Measurements from ENCODE around the gene UPK3BL2.
"Not testable (repeated sequence)": the region's sequence is repeated elsewhere in the genome, so short reads cannot be mapped to it uniquely, and the experiment has no call there.

UPK3BL2 gene

GRCh38 chr7:102514881-102515721 is 28.4 kb downstream of the UPK3BL2 start:
- not testable (repeated sequence) for H3K4me2 ChIP-seq, H3K27ac ChIP-seq, H3K9ac ChIP-seq, H3K36me3 ChIP-seq, H3K4me3 ChIP-seq, H3K4me1 ChIP-seq, H3K9me3 ChIP-seq, H4K20me1 ChIP-seq, H3K27me3 ChIP-seq

DNA sequence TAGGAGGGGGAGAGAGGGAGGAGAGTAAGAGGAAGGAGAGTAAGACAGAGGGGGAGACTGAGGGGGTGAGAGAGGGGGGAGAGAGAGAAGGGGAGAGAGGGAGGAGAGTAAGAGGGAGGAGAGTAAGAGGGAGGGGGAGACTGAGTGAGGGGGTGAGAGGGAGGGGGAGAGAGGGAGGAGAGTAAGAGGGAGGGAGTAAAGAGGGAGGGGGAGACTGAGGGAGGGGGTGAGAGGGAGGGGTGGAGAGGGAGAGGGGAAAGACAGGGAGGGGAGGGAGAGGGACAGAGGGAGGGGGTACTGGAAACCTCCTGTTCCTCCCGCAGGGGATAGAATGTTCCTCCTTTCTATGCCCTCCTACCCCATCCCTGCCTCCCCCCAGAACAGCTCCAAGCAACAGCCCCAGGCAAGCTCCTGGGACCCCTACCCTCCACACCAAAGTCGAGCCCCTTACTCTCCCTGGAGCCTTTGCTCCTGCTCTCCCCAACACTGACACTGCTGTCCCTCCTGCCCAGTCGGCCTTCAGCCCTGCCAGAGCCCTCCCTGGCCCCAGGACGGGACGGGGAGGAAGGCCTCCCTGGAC is 30.8 kb downstream of the UPK3BL2 start:
- not testable (repeated sequence) for H3K27me3 ChIP-seq, H3K4me3 ChIP-seq, H3K4me1 ChIP-seq, H3K9ac ChIP-seq, H3K36me3 ChIP-seq, H4K20me1 ChIP-seq, H3K9me3 ChIP-seq
- H3K27ac ChIP-seq, result peak overlapping the region; percentile 53; the same call in 1 of the 2 replicates
- H3K4me2 ChIP-seq, result peak overlapping the region; percentile 53

GRCh38 chr7:102511860-102512522 is 31.5 kb downstream of the UPK3BL2 start:
- not testable (repeated sequence) for H3K9me3 ChIP-seq, H3K9ac ChIP-seq, H3K27me3 ChIP-seq, H3K36me3 ChIP-seq, H3K4me3 ChIP-seq, H3K4me2 ChIP-seq, H4K20me1 ChIP-seq, H3K27ac ChIP-seq, H3K4me1 ChIP-seq

- not testable (repeated sequence) for H3K9ac ChIP-seq
These were observed 32.9 kb downstream of the UPK3BL2 start for GRCh38 chr7:102510575-102510974.

GRCh38 chr7:102507410-102508088 is 35.9 kb downstream of the UPK3BL2 start:
- not testable (repeated sequence) for H3K27me3 ChIP-seq, H3K4me2 ChIP-seq, H3K9ac ChIP-seq, H3K4me1 ChIP-seq, H4K20me1 ChIP-seq, H3K4me3 ChIP-seq, H3K9me3 ChIP-seq, H3K27ac ChIP-seq, H3K36me3 ChIP-seq

More at GRCh38 chr7:102510575-102510974, 32.9 kb downstream of the UPK3BL2 start:
- not testable (repeated sequence) for H3K4me2 ChIP-seq, H3K27me3 ChIP-seq, H3K4me3 ChIP-seq, H3K36me3 ChIP-seq, H4K20me1 ChIP-seq, H3K27ac ChIP-seq, H3K4me1 ChIP-seq, H3K9me3 ChIP-seq

DNA sequence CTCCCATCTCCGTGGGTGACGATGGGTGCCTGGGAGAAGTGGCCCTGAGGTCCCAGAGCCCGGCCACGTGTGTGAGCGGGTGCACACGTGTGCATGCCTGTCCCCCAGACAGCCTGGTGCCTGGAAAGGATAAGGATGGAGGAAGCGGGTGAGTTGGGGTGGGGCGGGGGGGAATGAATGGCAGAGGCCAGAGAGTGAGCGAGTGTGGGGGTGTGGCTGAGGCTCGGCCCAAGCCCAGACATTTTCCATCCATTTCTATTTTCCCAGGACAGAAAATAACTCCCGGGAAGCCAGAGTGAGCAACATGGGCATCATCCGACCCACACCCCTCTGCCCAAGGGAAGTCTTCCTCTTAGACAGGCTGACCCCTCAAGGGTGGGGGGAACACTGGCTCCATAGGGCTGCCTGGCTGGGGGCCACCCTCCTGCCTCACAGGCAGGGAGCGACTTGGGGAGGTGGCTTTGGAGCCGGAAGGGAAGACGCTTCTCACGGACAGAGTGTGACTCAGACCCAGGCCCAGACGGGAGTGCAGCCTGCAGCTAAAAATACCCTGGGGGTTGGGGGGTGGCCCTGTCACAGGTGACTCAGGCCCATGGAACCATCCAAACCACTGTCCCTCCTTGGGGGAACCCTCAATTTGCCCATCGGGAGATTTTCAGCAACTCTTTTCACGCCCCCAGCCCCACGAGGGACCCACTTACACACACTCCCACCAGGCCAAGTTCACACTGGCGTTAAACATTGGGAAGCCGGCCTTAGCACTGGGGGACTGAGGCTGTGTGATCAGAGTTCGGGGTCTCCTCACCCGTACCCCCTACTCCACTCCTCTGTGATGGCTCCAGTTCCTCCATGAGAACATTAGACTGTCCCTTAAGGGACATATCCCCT is 38.0 kb downstream of the UPK3BL2 start:
- H3K27me3 ChIP-seq, H4K20me1 ChIP-seq, H3K27ac ChIP-seq, H3K9me3 ChIP-seq, H3K4me3 ChIP-seq, H3K4me2 ChIP-seq, H3K36me3 ChIP-seq, H3K4me1 ChIP-seq, H3K9ac ChIP-seq: not testable (repeated sequence)

DNA sequence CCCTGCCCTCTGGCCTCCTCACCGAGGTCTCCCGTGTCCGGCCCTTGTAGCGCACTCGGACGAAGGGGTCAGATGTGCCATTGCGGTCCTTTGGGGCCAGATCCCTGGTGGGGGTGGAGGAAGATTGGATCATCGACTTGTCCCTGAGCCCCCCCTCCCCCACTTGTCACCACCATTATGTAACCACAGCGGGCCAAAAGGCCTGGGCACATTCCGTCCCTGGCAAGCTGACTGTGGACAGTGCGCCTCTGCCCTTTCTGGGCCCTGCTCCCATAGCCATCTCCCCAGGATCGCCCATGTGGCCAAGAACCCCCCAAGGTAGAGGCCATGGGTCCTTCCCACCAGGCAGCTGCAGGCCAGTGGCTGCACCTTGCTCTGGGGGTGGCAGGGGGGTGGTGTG is 40.4 kb downstream of the UPK3BL2 start:
- H3K4me2 ChIP-seq, H3K9ac ChIP-seq, H3K4me3 ChIP-seq, H3K27ac ChIP-seq, H3K9me3 ChIP-seq, H4K20me1 ChIP-seq, H3K27me3 ChIP-seq, H3K36me3 ChIP-seq, H3K4me1 ChIP-seq: not testable (repeated sequence)

GRCh38 chr7:102498321-102498720 is 45.2 kb downstream of the UPK3BL2 start:
- H4K20me1 ChIP-seq, H3K4me1 ChIP-seq, H3K27me3 ChIP-seq, H3K4me3 ChIP-seq, H3K9me3 ChIP-seq, H3K4me2 ChIP-seq, H3K36me3 ChIP-seq, H3K9ac ChIP-seq, H3K27ac ChIP-seq: not testable (repeated sequence)

- not testable (repeated sequence) for H3K9ac ChIP-seq, H3K27me3 ChIP-seq, H3K4me2 ChIP-seq, H3K4me1 ChIP-seq, H4K20me1 ChIP-seq, H3K4me3 ChIP-seq, H3K9me3 ChIP-seq, H3K36me3 ChIP-seq, H3K27ac ChIP-seq
These were observed 46.2 kb downstream of the UPK3BL2 start for GRCh38 chr7:102497308-102497707.

GRCh38 chr7:102496861-102497260 is 46.6 kb downstream of the UPK3BL2 start:
- H3K9ac ChIP-seq, H3K9me3 ChIP-seq, H4K20me1 ChIP-seq, H3K4me2 ChIP-seq, H3K4me1 ChIP-seq, H3K27ac ChIP-seq, H3K4me3 ChIP-seq, H3K27me3 ChIP-seq, H3K36me3 ChIP-seq: not testable (repeated sequence)

DNA sequence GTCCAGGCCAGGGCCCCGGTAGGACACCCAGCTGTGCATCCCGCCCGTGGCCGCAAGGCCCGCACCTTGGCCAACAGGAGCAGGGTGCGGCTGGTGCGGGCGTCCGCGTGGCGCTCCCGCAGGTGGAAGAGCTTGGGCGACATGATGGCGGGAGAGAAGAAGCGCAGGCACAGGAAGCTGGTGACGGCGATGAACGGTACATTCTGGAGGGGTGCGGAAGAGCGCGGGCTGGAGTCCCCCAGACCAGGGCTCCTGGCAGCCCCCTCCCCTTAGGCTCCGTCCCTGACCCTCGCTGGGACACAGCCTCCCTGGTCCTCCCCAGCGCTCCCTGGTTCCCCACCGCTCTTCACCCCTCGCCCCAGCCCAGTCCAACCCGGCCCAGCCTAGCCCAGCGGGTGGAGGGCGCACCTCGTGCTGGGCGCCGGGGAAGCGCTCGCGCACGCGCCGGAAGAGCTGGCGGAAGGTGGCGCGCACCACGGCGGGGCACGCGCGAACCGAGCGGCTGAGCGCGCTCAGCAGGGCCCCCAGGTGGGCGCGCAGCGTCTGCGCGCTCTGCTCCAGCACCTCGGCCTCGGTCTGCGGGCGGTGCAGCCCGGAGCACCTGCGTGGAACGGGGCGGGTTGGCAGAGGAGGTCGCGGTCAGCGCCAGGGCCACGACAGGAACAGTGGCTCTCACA is 48.9 kb downstream of the UPK3BL2 start:
- H3K27me3 ChIP-seq, H3K9ac ChIP-seq, H3K4me3 ChIP-seq, H3K9me3 ChIP-seq, H3K4me1 ChIP-seq, H3K36me3 ChIP-seq, H3K27ac ChIP-seq, H3K4me2 ChIP-seq, H4K20me1 ChIP-seq: not testable (repeated sequence)

- not testable (repeated sequence) for H3K36me3 ChIP-seq, H3K27me3 ChIP-seq, H3K4me1 ChIP-seq, H3K9ac ChIP-seq, H3K27ac ChIP-seq, H4K20me1 ChIP-seq, H3K9me3 ChIP-seq
- peak overlapping the region; percentile 59 for H3K4me2 ChIP-seq
- H3K4me3 ChIP-seq, result 0 out of 2 replicates have a peak overlapping the region, but pooled peaks have one; percentile 41
These were observed 49.5 kb downstream of the UPK3BL2 start for GRCh38 chr7:102494026-102494425.

GRCh38 chr7:102493220-102493935 is 50.1 kb downstream of the UPK3BL2 start:
- H3K36me3 ChIP-seq, H3K9ac ChIP-seq, H3K9me3 ChIP-seq, H3K4me3 ChIP-seq, H4K20me1 ChIP-seq, H3K4me1 ChIP-seq, H3K27ac ChIP-seq, H3K27me3 ChIP-seq, H3K4me2 ChIP-seq: not testable (repeated sequence)

Data from BLaER1 (cell line).